ENCODE measurements around the gene UBE2I.
A peak's percentile ranks its signal among the peaks of the same experiment; 100 is the strongest.
"Not testable (repeated sequence)": the region's sequence is repeated elsewhere in the genome, so short reads cannot be mapped to it uniquely, and the experiment has no call there.

The UBE2I gene

GRCh38 chr16:1325261-1325660, 15.8 kb downstream of the UBE2I start:
- no peak for DNase-seq
- no peak overlapping the region for H3K27ac Mint-ChIP-seq
- no peaks in the 10 kb centered on the region for H3K4me1 Mint-ChIP-seq
- no peaks in the 10 kb centered on the region for H3K9me3 Mint-ChIP-seq
- H3K27me3 Mint-ChIP-seq = no peaks in the 10 kb centered on the region
- H3K4me3 Mint-ChIP-seq = no peak overlapping the region
- peak; percentile 1 for ATAC-seq

GRCh38 chr16:1325673-1326371, 16.4 kb downstream of the UBE2I start:
- H3K4me3 Mint-ChIP-seq = no peak overlapping the region
- H3K4me1 Mint-ChIP-seq = no peaks in the 10 kb centered on the region
- H3K9me3 Mint-ChIP-seq = no peaks in the 10 kb centered on the region
- DNase-seq (no peak), ATAC-seq (peak; percentile 31)
- no peak overlapping the region for H3K27ac Mint-ChIP-seq
- H3K27me3 Mint-ChIP-seq = peaks cover under 1% of the 10 kb centered on the region

GRCh38 chr16:1326391-1326790, 17.0 kb downstream of the UBE2I start:
- no peak for DNase-seq
- ATAC-seq = no peak
- no peaks in the 10 kb centered on the region for H3K9me3 Mint-ChIP-seq
- H3K27me3 Mint-ChIP-seq = peaks cover 6% of the 10 kb centered on the region
- H3K27ac Mint-ChIP-seq = no peak overlapping the region
- peaks cover 4% of the 10 kb centered on the region for H3K4me1 Mint-ChIP-seq
- no peak overlapping the region for H3K4me3 Mint-ChIP-seq

GRCh38 chr16:1326946-1327618, 17.6 kb downstream of the UBE2I start:
- peak; percentile 18 for ATAC-seq
- no peaks in the 10 kb centered on the region for H3K9me3 Mint-ChIP-seq
- H3K4me3 Mint-ChIP-seq = no peak overlapping the region
- H3K27me3 Mint-ChIP-seq = peaks cover 13% of the 10 kb centered on the region
- DNase-seq = no peak
- no peak overlapping the region for H3K27ac Mint-ChIP-seq
- peaks cover 11% of the 10 kb centered on the region for H3K4me1 Mint-ChIP-seq

DNA sequence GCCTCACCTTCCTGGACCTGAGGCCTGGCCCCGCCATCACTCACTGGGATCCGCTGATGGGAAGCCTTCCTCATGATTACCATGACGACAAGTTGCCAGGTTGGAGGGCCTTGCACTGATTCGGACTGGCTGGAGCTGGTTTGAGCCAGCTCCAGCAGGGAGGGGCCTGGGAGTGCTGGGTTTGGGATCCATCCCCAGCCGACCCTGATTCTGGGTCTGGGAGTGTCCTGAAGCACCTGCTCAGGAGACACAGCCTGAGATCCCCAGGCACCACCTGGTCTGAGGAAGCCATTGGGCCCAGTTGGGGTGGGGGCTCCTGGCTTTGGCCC, 18.1 kb downstream of the UBE2I start:
- H3K4me3 Mint-ChIP-seq = no peak overlapping the region
- H3K27ac Mint-ChIP-seq = peak overlapping the region in 1 of 2 donors; percentile 27
- no peaks in the 10 kb centered on the region for H3K9me3 Mint-ChIP-seq
- peaks cover 18% of the 10 kb centered on the region for H3K27me3 Mint-ChIP-seq
- no peak for ATAC-seq
- peaks cover 16% of the 10 kb centered on the region for H3K4me1 Mint-ChIP-seq
- no peak for DNase-seq

- peaks cover 20% of the 10 kb centered on the region for H3K4me1 Mint-ChIP-seq
- H3K4me3 Mint-ChIP-seq = not testable (repeated sequence)
Observed at GRCh38 chr16:1328136-1328535, 18.7 kb downstream of the UBE2I start.

GRCh38 chr16:1328961-1329360, 19.5 kb downstream of the UBE2I start:
- not testable (repeated sequence) for H3K4me3 Mint-ChIP-seq, H3K9me3 Mint-ChIP-seq, ATAC-seq, DNase-seq
- Mint-ChIP-seq H3K4me1 (peaks cover 20% of the 10 kb centered on the region), H3K27me3 (peaks cover 23% of the 10 kb centered on the region), H3K27ac (peak overlapping the region in 1 of 2 donors; percentile 63)

More at GRCh38 chr16:1328136-1328535, 18.7 kb downstream of the UBE2I start:
- H3K27ac Mint-ChIP-seq, ATAC-seq, DNase-seq, H3K9me3 Mint-ChIP-seq: not testable (repeated sequence)
- peaks cover 23% of the 10 kb centered on the region for H3K27me3 Mint-ChIP-seq

- ATAC-seq (no peak), DNase-seq (peak in 1 of 2 donors; percentile 35)
- H3K4me1 Mint-ChIP-seq = peaks cover 35% of the 10 kb centered on the region
- no peak overlapping the region for H3K27ac Mint-ChIP-seq
- peaks cover 37% of the 10 kb centered on the region for H3K27me3 Mint-ChIP-seq
- no peak overlapping the region for H3K4me3 Mint-ChIP-seq
- H3K9me3 Mint-ChIP-seq = no peaks in the 10 kb centered on the region
Observed at GRCh38 chr16:1330260-1330914, 21.0 kb downstream of the UBE2I start.

DNA sequence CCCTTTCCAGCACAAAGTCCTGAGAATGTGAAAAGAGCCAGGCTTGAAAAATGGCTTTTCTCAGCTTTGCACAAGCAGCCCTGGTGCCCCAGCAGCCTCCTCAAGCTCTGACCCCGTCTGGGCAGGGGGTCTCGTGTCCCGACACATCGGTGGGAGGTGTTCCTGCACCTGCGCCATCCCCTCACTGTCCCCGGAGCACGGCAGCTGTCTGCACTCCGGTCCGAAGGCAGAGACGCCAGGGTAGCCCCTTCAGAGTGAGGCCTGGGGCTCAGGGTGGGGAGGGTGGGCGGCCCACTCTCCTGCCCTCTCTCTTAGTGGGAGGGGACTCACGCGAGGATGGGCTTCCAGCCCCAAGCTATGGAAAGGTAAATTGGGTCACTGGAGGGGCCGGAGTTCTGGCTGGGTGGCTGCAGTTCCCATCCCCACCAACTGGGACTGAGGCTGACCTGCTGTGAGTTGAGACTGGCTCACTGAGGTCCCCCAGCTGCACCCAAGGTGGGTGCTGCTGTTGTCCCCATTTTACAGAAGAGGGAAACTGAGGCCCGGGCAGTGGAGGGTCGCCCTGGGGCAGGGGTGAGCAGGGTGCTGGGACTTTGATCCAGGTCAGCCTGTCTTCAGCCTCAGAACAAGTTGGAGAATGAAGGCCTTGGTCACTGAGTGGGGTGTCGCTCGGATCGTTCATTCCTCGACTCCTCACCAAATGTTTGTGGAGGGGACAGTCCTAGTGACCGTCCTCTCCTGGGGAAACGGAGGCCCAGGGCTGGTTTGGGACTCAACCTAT, 21.7 kb downstream of the UBE2I start:
- peak overlapping the region in 1 of 2 donors; percentile 49 for H3K4me3 Mint-ChIP-seq
- no peak for DNase-seq
- H3K27me3 Mint-ChIP-seq = peaks cover 45% of the 10 kb centered on the region
- peaks cover 42% of the 10 kb centered on the region for H3K4me1 Mint-ChIP-seq
- peak overlapping the region in 1 of 2 donors; percentile 95 for H3K27ac Mint-ChIP-seq
- no peak for ATAC-seq
- no peaks in the 10 kb centered on the region for H3K9me3 Mint-ChIP-seq

GRCh38 chr16:1331712-1332617, 22.5 kb downstream of the UBE2I start:
- H3K27ac Mint-ChIP-seq = no peak overlapping the region
- peaks cover 52% of the 10 kb centered on the region for H3K27me3 Mint-ChIP-seq
- H3K9me3 Mint-ChIP-seq = no peaks in the 10 kb centered on the region
- H3K4me1 Mint-ChIP-seq = peaks cover 43% of the 10 kb centered on the region
- DNase-seq (peak; percentile 37 to 60), ATAC-seq (peak; percentile 35)
- peak overlapping the region; percentile 71 to 77 for H3K4me3 Mint-ChIP-seq

- ATAC-seq (peak; percentile 13), DNase-seq (no peak)
- peak overlapping the region; percentile 71 to 77 for H3K4me3 Mint-ChIP-seq
- H3K27ac Mint-ChIP-seq = no peak overlapping the region
- H3K9me3 Mint-ChIP-seq = no peaks in the 10 kb centered on the region
- H3K4me1 Mint-ChIP-seq = peaks cover 43% of the 10 kb centered on the region
- H3K27me3 Mint-ChIP-seq = peaks cover 52% of the 10 kb centered on the region
Observed at GRCh38 chr16:1332618-1333148, 23.2 kb downstream of the UBE2I start.

GRCh38 chr16:1333149-1333812, 23.8 kb downstream of the UBE2I start, which contains the start of gene BAIAP3:
Gene BAIAP3 (plus strand): TSS chr16:1333645. CDS start chr16:1338550, 4,905 bp downstream.
- Mint-ChIP-seq H3K27me3 (peaks cover 52% of the 10 kb centered on the region), H3K27ac (no peak within 1 kb of the TSS), H3K4me1 (peaks cover 43% of the 10 kb centered on the region), H3K4me3 (peak within 1 kb of the TSS; percentile 71 to 77), H3K9me3 (no peaks in the 10 kb centered on the region)
- DNase-seq (peak in 1 of 2 donors; percentile 53), ATAC-seq (peak; percentile 64)

DNA sequence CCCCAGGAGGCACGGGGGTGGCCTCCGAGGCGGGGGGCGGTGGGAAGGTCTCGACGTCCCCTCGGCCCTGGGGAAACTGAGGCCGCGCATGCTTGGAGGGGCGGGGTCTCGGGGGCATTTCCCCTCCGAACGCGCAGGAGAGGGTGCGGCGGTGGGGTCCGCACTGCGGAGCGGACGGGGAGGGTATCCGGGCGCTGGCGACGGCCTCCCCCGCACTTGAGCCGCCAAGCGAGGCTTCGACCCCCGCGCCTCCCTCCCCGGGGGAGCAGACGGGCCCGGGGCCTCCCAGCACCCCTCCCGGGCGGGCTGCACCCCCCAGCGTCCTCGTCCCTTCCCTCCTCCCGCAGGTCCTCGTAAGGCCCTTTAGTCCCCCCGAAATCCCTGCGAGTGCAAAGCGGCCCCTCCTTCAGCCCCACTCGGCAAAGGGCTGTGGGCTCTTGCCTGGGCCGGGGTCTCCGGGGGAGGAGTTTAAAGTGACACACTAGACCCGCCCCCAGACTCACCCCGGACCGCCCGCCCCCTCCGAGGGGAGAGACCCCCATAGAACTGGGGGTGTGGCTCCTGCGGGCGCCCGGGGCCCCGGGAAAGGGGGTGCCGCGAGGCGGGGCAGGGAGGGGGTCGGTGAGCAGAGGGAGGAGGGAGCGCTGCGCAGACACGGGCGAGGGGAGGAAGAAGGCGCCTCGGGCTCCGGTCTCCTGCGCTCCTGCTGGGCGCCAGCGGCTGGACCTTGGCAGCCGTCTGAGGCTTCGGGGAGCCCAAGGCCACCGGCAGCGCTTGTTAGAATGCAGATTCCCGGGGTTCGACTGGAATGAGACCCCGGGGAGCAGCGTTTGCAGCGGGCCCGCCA, 24.6 kb downstream of the UBE2I start:
- H3K27ac Mint-ChIP-seq = no peak overlapping the region
- H3K27me3 Mint-ChIP-seq = peaks cover 52% of the 10 kb centered on the region
- ATAC-seq (no peak), DNase-seq (no peak)
- peaks cover 43% of the 10 kb centered on the region for H3K4me1 Mint-ChIP-seq
- no peaks in the 10 kb centered on the region for H3K9me3 Mint-ChIP-seq
- H3K4me3 Mint-ChIP-seq = peak overlapping the region in 1 of 2 donors; percentile 54

All from stimulated activated naive CD8-positive, alpha-beta T cell treated with anti-CD3 and anti-CD28 coated beads, Interleukin-15, amount 100 ng/mL, for 72 hours (primary cell).